Caco-2 (cell line): ENCODE results near the gene ADAMTS13. TPM values are rescaled to one million over a fixed set of nuclear protein-coding genes. Genes with fewer than 3 reads are reported as not detected.
A peak's percentile ranks its signal among the peaks of the same experiment; 100 is the strongest.

ENCODE experiments used
- BruUV-seq: library from RNA; stranded (reverse); fragments of 400-500 nt; replicated peaks from 2 replicates; lab custom pipeline; 2021; lab: Mats Ljungman, UMichigan
- CTCF ChIA-PET: fragments of 300-600 bp; sonication (Branson Sonifier 250); formaldehyde crosslinking; loops from one replicate; lab custom pipeline; 2022; ENCODE audit warnings: antibody characterized with exemption; lab: Charles Lee
- POLR2A ChIA-PET: fragments of 300-600 bp; sonication (Branson Sonifier 250); formaldehyde crosslinking; loops from one replicate; lab custom pipeline; 2022; ENCODE audit warnings: antibody characterized with exemption; lab: Charles Lee
- DNase-seq, 2 experiments: peaks; one replicate each; pipeline versions ENCODE4 v3.0.0 to v3.0.0-alpha.2; 2020 to 2022
- H3K27me3 ChIP-seq: replicated peaks from 2 replicates; pipeline ENCODE4 v1.6.0; 2011; ENCODE audit warnings: low read length; ENCODE audit not compliant: control insufficient read depth, insufficient read depth
- H3K36me3 ChIP-seq: 2 replicates; pipeline ENCODE4 v1.5.1; 2011; ENCODE audit warnings: low read length; ENCODE audit not compliant: control insufficient read depth, insufficient read depth
- H3K4me1 ChIP-seq: fragments of 250-450 bp; sonication (Bioruptor Pico); 2 replicates; pipeline ENCODE4 v1.5.1; 2020; ENCODE audit warnings: mild to moderate bottlenecking
- H3K4me3 ChIP-seq: 2 replicates; pipeline ENCODE4 v1.5.1; 2011; ENCODE audit warnings: low read depth, mild to moderate bottlenecking, control low read depth, low read length
- H3K9me3 ChIP-seq: fragments of 250-450 bp; sonication (Bioruptor Pico); 2 replicates; pipeline ENCODE4 v1.5.1; 2020; ENCODE audit warnings: mild to moderate bottlenecking, moderate library complexity
- H3K27ac Mint-ChIP-seq: one replicate; pipeline ENCODE4 v1.8.0; 2022; ENCODE audit warnings: mixed read lengths; ENCODE audit not compliant: unreplicated experiment
- H3K27me3 Mint-ChIP-seq: one replicate; pipeline ENCODE4 v1.8.0; 2022; ENCODE audit warnings: mixed read lengths; ENCODE audit not compliant: insufficient read depth, unreplicated experiment
- H3K36me3 Mint-ChIP-seq: one replicate; pipeline ENCODE4 v1.8.0; 2022; ENCODE audit warnings: mild to moderate bottlenecking, mixed read lengths; ENCODE audit not compliant: insufficient read depth, unreplicated experiment
- H3K4me1 Mint-ChIP-seq: one replicate; pipeline ENCODE4 v1.8.0; 2022; ENCODE audit warnings: low read depth, mixed read lengths; ENCODE audit not compliant: unreplicated experiment
- H3K4me3 Mint-ChIP-seq: one replicate; pipeline ENCODE4 v1.8.0; 2022; ENCODE audit warnings: mild to moderate bottlenecking, moderate library complexity, mixed read lengths; ENCODE audit not compliant: unreplicated experiment
- H3K9me3 Mint-ChIP-seq: one replicate; pipeline ENCODE4 v1.8.0; 2022; ENCODE audit warnings: mixed read lengths; ENCODE audit not compliant: unreplicated experiment
- CTCF ChIP-seq, 2 experiments: fragments of 200-600 bp in 1 of 2; IDR thresholded peaks; 1 replicate in 1 of 2; 2 replicates in 1 of 2; pipeline versions ENCODE4 v1.5.1 to v1.8.0; 2011 to 2022; ENCODE audit warnings: antibody characterized with exemption in 1 of 2, control low read depth in 1 of 2, inconsistent platforms in 1 of 2, low read depth in 1 of 2, low read length in 1 of 2, mild to moderate bottlenecking in 1 of 2, moderate library complexity in 1 of 2; ENCODE audit not compliant: insufficient read depth in 1 of 2, severe bottlenecking in 1 of 2, unreplicated experiment in 1 of 2
- intact Hi-C: fragments of 100-400 bp; cut with micrococcal nuclease; formaldehyde crosslinking; loops from one replicate; pipeline ENCODE4 v1.10.0; 2022; ENCODE audit not compliant: unreplicated experiment
- total RNA-seq: library from RNA; stranded (reverse); gene quantifications from 2 replicates; pipeline ENCODE4 v1.2.3, GENCODE V29; 2022

ADAMTS13 gene
- total RNA-seq, 1 experiment from 2014 or later = 6.2 TPM

GRCh38 chr9:133408042-133408441, 14.1 kb upstream of the ADAMTS13 start:
- peaks cover 2% of the 10 kb centered on the region; the same call in 1 of the 2 replicates for H3K36me3 ChIP-seq

GRCh38 chr9:133415170-133415569, 7.0 kb upstream of the ADAMTS13 start:
- H3K27me3 Mint-ChIP-seq = no peaks in the 10 kb centered on the region
- BruUV-seq = no TSS peak
- H3K9me3 ChIP-seq = no peaks in the 10 kb centered on the region
- CTCF ChIA-PET = no interaction called here
- TF ChIP-seq CTCF (IDR thresholded peaks at IDR 0.05; ENCODE audit: insufficient read depth in 1 of 2, low read depth in 1 of 2, low read length in 1 of 2, severe bottlenecking in 1 of 2, unreplicated experiment in 1 of 2) = no peak
- peaks cover 11% of the 10 kb centered on the region for H3K4me1 Mint-ChIP-seq
- intact Hi-C loops = loop anchor here (5.0 kb wide), 1 partner anchor 42 kb away; the partner anchor contains the start of gene CACFD1
- H3K4me1 ChIP-seq = peaks cover 11% of the 10 kb centered on the region
- H3K4me3 Mint-ChIP-seq = no peak overlapping the region
- H3K36me3 ChIP-seq = peaks cover 3% of the 10 kb centered on the region; the same call in 1 of the 2 replicates
- peaks cover 47% of the 10 kb centered on the region for H3K36me3 Mint-ChIP-seq
- POLR2A ChIA-PET = no interaction called here
- no peak overlapping the region for H3K4me3 ChIP-seq
- no peaks in the 10 kb centered on the region for H3K27me3 ChIP-seq
- H3K27ac Mint-ChIP-seq = no peak overlapping the region
- H3K9me3 Mint-ChIP-seq = no peaks in the 10 kb centered on the region
- no peak for DNase-seq

More at GRCh38 chr9:133408042-133408441, 14.1 kb upstream of the ADAMTS13 start:
- no TSS peak for BruUV-seq
- POLR2A ChIA-PET = no interaction called here
- Histone ChIP-seq H3K4me1 (no peaks in the 10 kb centered on the region), H3K9me3 (no peaks in the 10 kb centered on the region), H3K27me3 (no peaks in the 10 kb centered on the region), H3K4me3 (no peak overlapping the region)
- no peak overlapping the region for H3K4me3 Mint-ChIP-seq
- CTCF ChIA-PET = no interaction called here
- no peak for TF ChIP-seq CTCF (IDR thresholded peaks at IDR 0.05; ENCODE audit: insufficient read depth in 1 of 2, low read depth in 1 of 2, low read length in 1 of 2, severe bottlenecking in 1 of 2, unreplicated experiment in 1 of 2)
- no peaks in the 10 kb centered on the region for H3K4me1 Mint-ChIP-seq
- no peaks in the 10 kb centered on the region for H3K27me3 Mint-ChIP-seq
- no peaks in the 10 kb centered on the region for H3K9me3 Mint-ChIP-seq
- no peak overlapping the region for H3K27ac Mint-ChIP-seq
- H3K36me3 Mint-ChIP-seq = peaks cover 79% of the 10 kb centered on the region
- intact Hi-C loops = no loop called here
- DNase-seq = no peak

GRCh38 chr9:133417541-133418461, 4.4 kb upstream of the ADAMTS13 start, which contains the start of gene REXO4:
REXO4 (minus strand) TSS chr9:133418010; CDS start chr9:133417844, 166 bp downstream.
- H3K36me3 ChIP-seq = peaks cover 3% of the 10 kb centered on the region; the same call in 1 of the 2 replicates
- BruUV-seq = TSS peak; percentile 68
- H3K27me3 Mint-ChIP-seq = no peaks in the 10 kb centered on the region
- H3K4me3 ChIP-seq = peak within 1 kb of the TSS; percentile 65
- no peak for TF ChIP-seq CTCF (IDR thresholded peaks at IDR 0.05; ENCODE audit: insufficient read depth in 1 of 2, low read depth in 1 of 2, low read length in 1 of 2, severe bottlenecking in 1 of 2, unreplicated experiment in 1 of 2)
- intact Hi-C loops = loop anchor here (5.0 kb wide), 1 partner anchor 40 kb away; the partner anchor contains the start of gene CACFD1
- POLR2A ChIA-PET = interaction anchor here (1.3 to 2.9 kb wide), 2 partner anchors 42 to 388 kb away, joined by 3 to 28 read pairs; partner anchors contain the start of gene CACFD1
- H3K4me1 ChIP-seq = peaks cover 12% of the 10 kb centered on the region
- peaks cover 11% of the 10 kb centered on the region for H3K4me1 Mint-ChIP-seq
- H3K9me3 ChIP-seq = no peaks in the 10 kb centered on the region
- CTCF ChIA-PET = interaction anchor here (0.5 to 0.9 kb wide), 2 partner anchors 42 to 82 kb away, joined by 3 to 5 read pairs; partner anchors contain the start of genes CACFD1 and SURF6
- H3K36me3 Mint-ChIP-seq = peaks cover 23% of the 10 kb centered on the region
- no peaks in the 10 kb centered on the region for H3K27me3 ChIP-seq
- H3K9me3 Mint-ChIP-seq = no peaks in the 10 kb centered on the region
- peak within 1 kb of the TSS; percentile 84 for H3K27ac Mint-ChIP-seq
- DNase-seq = peak; percentile 93 to 95
- H3K4me3 Mint-ChIP-seq = peak within 1 kb of the TSS; percentile 86
